Mesenchymal stem cell (in vitro differentiated cells and primary cell): Measurements from ENCODE around the gene MACROD1.

Experiments
- DNase-seq: peaks from one replicate; pipeline ENCODE4 v3.0.0-alpha.2; 2013
- H2AFZ ChIP-seq: one replicate; pipeline ENCODE4 v1.6.1; 2013; ENCODE audit warnings: low read depth, mild to moderate bottlenecking, control low read depth, inconsistent platforms, low read length, moderate library complexity
- H2AK5ac ChIP-seq: 2 replicates; pipeline ENCODE4 v1.6.1; 2013; ENCODE audit warnings: low read length, moderate library complexity, mild to moderate bottlenecking, inconsistent platforms; ENCODE audit not compliant: severe bottlenecking
- H2BK120ac ChIP-seq: one replicate; pipeline ENCODE4 v1.6.1; 2013; ENCODE audit warnings: low read depth, mild to moderate bottlenecking, inconsistent platforms, low read length, moderate library complexity
- H2BK12ac ChIP-seq, 2 experiments: one replicate each; pipeline ENCODE4 v1.6.1; 2013; ENCODE audit warnings: inconsistent platforms in 2 of 2, low read length in 2 of 2, mild to moderate bottlenecking in 2 of 2, moderate library complexity in 2 of 2, control low read depth in 1 of 2
- H2BK15ac ChIP-seq: one replicate; pipeline ENCODE4 v1.6.1; 2013; ENCODE audit warnings: mild to moderate bottlenecking, low read depth, inconsistent platforms; ENCODE audit not compliant: poor library complexity, severe bottlenecking
- H2BK5ac ChIP-seq: 2 replicates; pipeline ENCODE4 v1.6.1; 2013; ENCODE audit warnings: low read depth, mild to moderate bottlenecking, low read length, control low read depth, inconsistent platforms; ENCODE audit not compliant: poor library complexity, severe bottlenecking
- H3K14ac ChIP-seq, 2 experiments: one replicate each; pipeline ENCODE4 v1.6.1; 2013; ENCODE audit warnings: inconsistent platforms in 2 of 2, low read length in 2 of 2, control low read depth in 1 of 2, mild to moderate bottlenecking in 1 of 2, moderate library complexity in 1 of 2
- H3K18ac ChIP-seq, 2 experiments: one replicate each; pipeline ENCODE4 v1.6.1; 2013; ENCODE audit warnings: inconsistent platforms in 2 of 2, low read length in 2 of 2, control low read depth in 1 of 2, low read depth in 1 of 2, mild to moderate bottlenecking in 1 of 2
- H3K23ac ChIP-seq, 2 experiments: one replicate each; pipeline ENCODE4 v1.6.1; 2013; ENCODE audit warnings: inconsistent platforms in 2 of 2, low read length in 2 of 2, mild to moderate bottlenecking in 2 of 2, moderate library complexity in 2 of 2, control low read depth in 1 of 2
- H3K27ac ChIP-seq: 2 replicates; pipeline ENCODE4 v1.5.1; 2013; ENCODE audit warnings: mild to moderate bottlenecking, moderate library complexity, low read length, control low read depth, inconsistent platforms; ENCODE audit not compliant: poor library complexity, severe bottlenecking
- H3K27me3 ChIP-seq, 2 experiments: 2 replicates each; pipeline versions ENCODE4 v1.6.1 to v1.7.0; 2013; ENCODE audit warnings: low read length in 2 of 2, mild to moderate bottlenecking in 2 of 2, moderate library complexity in 2 of 2, control low read depth in 1 of 2, inconsistent platforms in 1 of 2; ENCODE audit not compliant: control insufficient read depth in 1 of 2, insufficient read depth in 1 of 2
- H3K36me3 ChIP-seq, 2 experiments: 2 replicates each; pipeline versions ENCODE4 v1.6.1 to v1.7.0; 2013; ENCODE audit warnings: low read length in 2 of 2, control low read depth in 1 of 2, inconsistent platforms in 1 of 2, low read depth in 1 of 2, mild to moderate bottlenecking in 1 of 2; ENCODE audit not compliant: insufficient read depth in 2 of 2, control insufficient read depth in 1 of 2
- H3K4ac ChIP-seq, 2 experiments: one replicate each; pipeline ENCODE4 v1.6.1; 2013; ENCODE audit warnings: inconsistent platforms in 2 of 2, low read length in 2 of 2, mild to moderate bottlenecking in 2 of 2, moderate library complexity in 2 of 2, control low read depth in 1 of 2, low read depth in 1 of 2
- H3K4me1 ChIP-seq: 2 replicates; pipeline ENCODE4 v1.6.1; 2013; ENCODE audit warnings: low read depth, low read length, control low read depth; ENCODE audit not compliant: control insufficient read depth, insufficient read depth
- H3K4me2 ChIP-seq: 2 replicates; pipeline ENCODE4 v1.6.1; 2013; ENCODE audit warnings: low read length, mild to moderate bottlenecking, inconsistent platforms; ENCODE audit not compliant: poor library complexity, severe bottlenecking
- H3K4me3 ChIP-seq, 2 experiments: 2 replicates each; pipeline versions ENCODE4 v1.5.1 to v1.7.0; 2013; ENCODE audit warnings: low read length in 2 of 2, mild to moderate bottlenecking in 2 of 2, control low read depth in 1 of 2, low read depth in 1 of 2; ENCODE audit not compliant: insufficient read depth in 1 of 2
- H3K79me1 ChIP-seq: replicated peaks from 2 replicates; pipeline ENCODE4 v1.6.1; 2013; ENCODE audit warnings: mild to moderate bottlenecking, control low read depth, low read length, inconsistent platforms; ENCODE audit not compliant: poor library complexity, severe bottlenecking
- H3K9ac ChIP-seq: 2 replicates; pipeline ENCODE4 v1.7.0; 2013; ENCODE audit warnings: mild to moderate bottlenecking, low read length, moderate library complexity
- H3K9me3 ChIP-seq: 2 replicates; pipeline ENCODE4 v1.7.0; 2013; ENCODE audit warnings: mild to moderate bottlenecking, low read length; ENCODE audit not compliant: control insufficient read depth
- H4K8ac ChIP-seq: one replicate; pipeline ENCODE4 v1.6.1; 2013; ENCODE audit warnings: inconsistent platforms, mild to moderate bottlenecking, low read length, moderate library complexity
- H4K91ac ChIP-seq: one replicate; pipeline ENCODE4 v1.6.1; 2013; ENCODE audit warnings: mild to moderate bottlenecking, low read length, inconsistent platforms
- WGBS: methylation state at CpG from one replicate; pipeline ENCODE4 v1.1.7; 2013; ENCODE audit warnings: mixed read lengths; 5-methylcytosine and 5-hydroxymethylcytosine counted together

Gene MACROD1

GRCh38 chr11:64202992-64203391 lies 37.1 kb upstream of the MACROD1 start:
- no peaks in the 10 kb centered on the region for H3K27me3 ChIP-seq
- no peak overlapping the region for H3K9ac ChIP-seq
- H3K4ac ChIP-seq: no peak overlapping the region
- no peak for DNase-seq
- H3K36me3 ChIP-seq: peaks cover 73% of the 10 kb centered on the region in 2 experiments
- no peak overlapping the region for H3K14ac ChIP-seq
- no peak overlapping the region for H2AK5ac ChIP-seq
- no peak overlapping the region for H4K8ac ChIP-seq
- peaks cover 24% of the 10 kb centered on the region for H3K4me1 ChIP-seq
- H3K4me3 ChIP-seq: no peak overlapping the region
- H3K18ac ChIP-seq: no peak overlapping the region
- peaks cover 19% of the 10 kb centered on the region for H3K79me1 ChIP-seq
- no peak overlapping the region for H3K27ac ChIP-seq
- H4K91ac ChIP-seq: no peak overlapping the region
- H2BK12ac ChIP-seq: no peak overlapping the region
- no peak overlapping the region for H2BK15ac ChIP-seq
- H2BK120ac ChIP-seq: no peak overlapping the region
- H3K23ac ChIP-seq: no peak overlapping the region
- 96% methylated on average over 9 of the region's 9 CpGs for WGBS
- H3K9me3 ChIP-seq: no peaks in the 10 kb centered on the region
- no peak overlapping the region for H2AFZ ChIP-seq
- no peak overlapping the region for H2BK5ac ChIP-seq
- H3K4me2 ChIP-seq: no peak overlapping the region

GRCh38 chr11:64201543-64201942 lies 35.6 kb upstream of the MACROD1 start:
- Histone ChIP-seq H3K4me1 (peaks cover 9% of the 10 kb centered on the region), H2BK120ac (no peak overlapping the region), H3K79me1 (peaks cover 14% of the 10 kb centered on the region), H3K27ac (no peak overlapping the region), H2BK5ac (no peak overlapping the region), H3K9me3 (no peaks in the 10 kb centered on the region), H3K27me3 (no peaks in the 10 kb centered on the region), H2BK15ac (no peak overlapping the region), H4K8ac (no peak overlapping the region), H3K14ac (no peak overlapping the region), H2BK12ac (no peak overlapping the region), H3K4me2 (no peak overlapping the region), H3K9ac (no peak overlapping the region), H2AFZ (no peak overlapping the region), H3K4me3 (no peak overlapping the region), H3K4ac (no peak overlapping the region), H3K36me3 (peaks cover 76 to 84% of the 10 kb centered on the region in 2 experiments), H2AK5ac (no peak overlapping the region), H4K91ac (no peak overlapping the region), H3K23ac (no peak overlapping the region), H3K18ac (no peak overlapping the region)
- no peak for DNase-seq
- WGBS: 92% methylated on average over 3 of the region's 3 CpGs

- Histone ChIP-seq H3K27ac (no peak overlapping the region), H3K4me1 (no peaks in the 10 kb centered on the region), H2AK5ac (no peak overlapping the region), H3K4ac (no peak overlapping the region), H2BK15ac (no peak overlapping the region), H4K91ac (no peak overlapping the region), H2BK5ac (no peak overlapping the region), H3K23ac (no peak overlapping the region), H3K27me3 (no peaks in the 10 kb centered on the region), H3K4me3 (no peak overlapping the region), H2BK12ac (no peak overlapping the region), H4K8ac (no peak overlapping the region), H3K36me3 (peaks cover 77 to 91% of the 10 kb centered on the region in 2 experiments), H3K14ac (no peak overlapping the region), H3K4me2 (no peak overlapping the region), H3K9me3 (no peaks in the 10 kb centered on the region), H3K79me1 (peaks cover 16% of the 10 kb centered on the region), H3K18ac (no peak overlapping the region), H2BK120ac (no peak overlapping the region), H3K9ac (no peak overlapping the region), H2AFZ (no peak overlapping the region)
- WGBS: 100% methylated on average over 2 of the region's 2 CpGs
- no peak for DNase-seq
Measured at GRCh38 chr11:64198511-64198910, 32.6 kb upstream of the MACROD1 start.

GRCh38 chr11:64196626-64197025 lies 30.7 kb upstream of the MACROD1 start:
- Histone ChIP-seq H2BK15ac (no peak overlapping the region), H2BK12ac (no peak overlapping the region), H4K8ac (no peak overlapping the region), H3K9me3 (no peaks in the 10 kb centered on the region), H3K4me3 (no peak overlapping the region), H2AK5ac (no peak overlapping the region), H2AFZ (no peak overlapping the region), H3K4me2 (no peak overlapping the region), H3K79me1 (peaks cover 17% of the 10 kb centered on the region), H3K18ac (no peak overlapping the region), H3K4ac (no peak overlapping the region), H3K27me3 (no peaks in the 10 kb centered on the region), H3K14ac (no peak overlapping the region), H4K91ac (no peak overlapping the region), H3K36me3 (peaks cover 78 to 87% of the 10 kb centered on the region in 2 experiments), H2BK120ac (no peak overlapping the region), H3K4me1 (peaks cover 2% of the 10 kb centered on the region), H3K23ac (no peak overlapping the region), H2BK5ac (no peak overlapping the region), H3K27ac (no peak overlapping the region), H3K9ac (no peak overlapping the region)
- DNase-seq: no peak
- 94% methylated on average over 9 of the region's 9 CpGs for WGBS
